ENCODE data around the gene TMEM135. TPM values are rescaled to one million over a fixed set of nuclear protein-coding genes. Genes with fewer than 3 reads are reported as not detected.
A peak's percentile ranks its signal among the peaks of the same experiment; 100 is the strongest.

TMEM135 gene
- total RNA-seq, 1 donor from 2014 or later, result 20.6 TPM

DNA sequence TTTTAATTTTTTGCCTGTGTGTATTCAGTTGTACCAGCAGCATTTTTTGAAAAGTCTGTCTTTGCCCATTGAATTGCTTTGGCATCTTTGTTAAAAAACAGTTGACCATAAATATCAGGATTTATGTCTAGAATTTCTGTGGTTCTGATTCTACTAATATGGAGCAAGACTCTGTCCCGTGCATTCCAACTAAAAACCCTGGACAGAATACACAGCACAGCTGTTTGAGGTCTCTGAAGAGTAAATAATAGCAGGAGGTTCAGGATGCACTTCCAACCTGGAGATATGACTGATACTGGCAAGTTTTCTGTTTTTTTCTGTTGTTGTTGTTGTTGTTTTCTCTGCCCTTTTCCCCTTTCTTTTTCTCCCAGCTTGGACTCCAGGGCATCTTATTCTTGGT lies 141.9 kb downstream of the TMEM135 start:
- TF ChIP-seq, protein P1, sequence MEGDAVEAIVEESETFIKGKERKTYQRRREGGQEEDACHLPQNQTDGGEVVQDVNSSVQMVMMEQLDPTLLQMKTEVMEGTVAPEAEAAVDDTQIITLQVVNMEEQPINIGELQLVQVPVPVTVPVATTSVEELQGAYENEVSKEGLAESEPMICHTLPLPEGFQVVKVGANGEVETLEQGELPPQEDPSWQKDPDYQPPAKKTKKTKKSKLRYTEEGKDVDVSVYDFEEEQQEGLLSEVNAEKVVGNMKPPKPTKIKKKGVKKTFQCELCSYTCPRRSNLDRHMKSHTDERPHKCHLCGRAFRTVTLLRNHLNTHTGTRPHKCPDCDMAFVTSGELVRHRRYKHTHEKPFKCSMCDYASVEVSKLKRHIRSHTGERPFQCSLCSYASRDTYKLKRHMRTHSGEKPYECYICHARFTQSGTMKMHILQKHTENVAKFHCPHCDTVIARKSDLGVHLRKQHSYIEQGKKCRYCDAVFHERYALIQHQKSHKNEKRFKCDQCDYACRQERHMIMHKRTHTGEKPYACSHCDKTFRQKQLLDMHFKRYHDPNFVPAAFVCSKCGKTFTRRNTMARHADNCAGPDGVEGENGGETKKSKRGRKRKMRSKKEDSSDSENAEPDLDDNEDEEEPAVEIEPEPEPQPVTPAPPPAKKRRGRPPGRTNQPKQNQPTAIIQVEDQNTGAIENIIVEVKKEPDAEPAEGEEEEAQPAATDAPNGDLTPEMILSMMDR (IDR thresholded peaks at IDR 0.05; ENCODE audit: insufficient read depth, low read depth, low read length), result no peak
- no peak for TF ChIP-seq EZH2 (IDR thresholded peaks at IDR 0.05; ENCODE audit: insufficient read depth, low read length)
- Histone ChIP-seq H3K4me2 (ENCODE audit: low read length) (no peak overlapping the region), H3K27ac (ENCODE audit: low read depth, low read length) (no peak overlapping the region), H3K36me3 (ENCODE audit: insufficient read depth, low read length) (no peaks in the 10 kb centered on the region), H4K20me1 (ENCODE audit: insufficient read depth, low read length) (no peaks in the 10 kb centered on the region), H3K79me2 (ENCODE audit: insufficient read depth, low read length) (no peaks in the 10 kb centered on the region), H3K4me3 (ENCODE audit: insufficient read depth, low read depth, low read length) (no peak overlapping the region), H3K9me3 (ENCODE audit: insufficient read depth, low read depth, low read length) (no peaks in the 10 kb centered on the region), H2AFZ (ENCODE audit: low read depth, low read length) (no peak overlapping the region), H3K27me3 (ENCODE audit: insufficient read depth, low read length) (no peaks in the 10 kb centered on the region), H3K4me1 (ENCODE audit: insufficient read depth, low read length) (peaks cover 4% of the 10 kb centered on the region), H3K9ac (ENCODE audit: low read length) (no peak overlapping the region)
- no peak overlapping the region for H3K27ac Mint-ChIP-seq (ENCODE audit: unreplicated experiment)
- peaks cover 9% of the 10 kb centered on the region for H3K36me3 Mint-ChIP-seq (ENCODE audit: low read depth, unreplicated experiment)
- no peaks in the 10 kb centered on the region for H3K27me3 Mint-ChIP-seq (ENCODE audit: low read depth, unreplicated experiment)
- FAIRE-seq (no peak), DNase-seq (ENCODE audit: low read depth) (no peak)
- H3K4me1 Mint-ChIP-seq (ENCODE audit: low read depth, unreplicated experiment), result peaks cover 23% of the 10 kb centered on the region
- no peaks in the 10 kb centered on the region for H3K9me3 Mint-ChIP-seq (ENCODE audit: unreplicated experiment)
- no peak overlapping the region for H3K4me3 Mint-ChIP-seq (ENCODE audit: unreplicated experiment)

DNA sequence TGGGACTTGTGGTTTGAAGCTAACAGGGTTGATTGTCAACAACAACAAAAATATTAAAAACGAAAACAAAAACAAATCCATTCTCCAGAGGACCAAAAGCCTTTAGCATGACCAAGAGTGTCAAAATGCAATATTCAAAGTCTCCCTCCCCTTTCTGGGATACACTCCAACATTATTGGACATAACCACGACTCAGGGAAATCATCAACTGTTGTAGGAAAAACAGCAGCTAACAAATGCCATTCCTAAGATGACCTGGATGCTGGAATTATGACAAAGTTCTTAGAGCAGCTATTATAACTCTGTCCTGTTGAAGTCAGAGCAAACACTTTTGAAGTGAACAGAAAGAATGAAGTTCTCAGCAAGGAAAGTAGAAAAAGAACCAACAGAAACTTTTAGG lies 143.0 kb downstream of the TMEM135 start:
- Histone ChIP-seq H3K27me3 (ENCODE audit: insufficient read depth, low read length) (no peaks in the 10 kb centered on the region), H4K20me1 (ENCODE audit: insufficient read depth, low read length) (no peaks in the 10 kb centered on the region), H3K4me1 (ENCODE audit: insufficient read depth, low read length) (peaks cover 4% of the 10 kb centered on the region), H3K79me2 (ENCODE audit: insufficient read depth, low read length) (no peaks in the 10 kb centered on the region), H3K9ac (ENCODE audit: low read length) (no peak overlapping the region), H3K36me3 (ENCODE audit: insufficient read depth, low read length) (no peaks in the 10 kb centered on the region), H3K4me3 (ENCODE audit: insufficient read depth, low read depth, low read length) (no peak overlapping the region), H3K9me3 (ENCODE audit: insufficient read depth, low read depth, low read length) (no peaks in the 10 kb centered on the region), H2AFZ (ENCODE audit: low read depth, low read length) (no peak overlapping the region), H3K4me2 (ENCODE audit: low read length) (no peak overlapping the region), H3K27ac (ENCODE audit: low read depth, low read length) (no peak overlapping the region)
- peaks cover 15% of the 10 kb centered on the region for H3K4me1 Mint-ChIP-seq (ENCODE audit: low read depth, unreplicated experiment)
- H3K27ac Mint-ChIP-seq (ENCODE audit: unreplicated experiment), result peak overlapping the region; percentile 3
- FAIRE-seq (peak; percentile 79), DNase-seq (ENCODE audit: low read depth) (peak; percentile 73)
- TF ChIP-seq, protein P1 (IDR thresholded peaks at IDR 0.05; ENCODE audit: insufficient read depth, low read depth, low read length), result no peak
- no peak for TF ChIP-seq EZH2 (IDR thresholded peaks at IDR 0.05; ENCODE audit: insufficient read depth, low read length)
- peaks cover 9% of the 10 kb centered on the region for H3K36me3 Mint-ChIP-seq (ENCODE audit: low read depth, unreplicated experiment)
- no peak overlapping the region for H3K4me3 Mint-ChIP-seq (ENCODE audit: unreplicated experiment)
- no peaks in the 10 kb centered on the region for H3K9me3 Mint-ChIP-seq (ENCODE audit: unreplicated experiment)
- H3K27me3 Mint-ChIP-seq (ENCODE audit: low read depth, unreplicated experiment), result no peaks in the 10 kb centered on the region

DNA sequence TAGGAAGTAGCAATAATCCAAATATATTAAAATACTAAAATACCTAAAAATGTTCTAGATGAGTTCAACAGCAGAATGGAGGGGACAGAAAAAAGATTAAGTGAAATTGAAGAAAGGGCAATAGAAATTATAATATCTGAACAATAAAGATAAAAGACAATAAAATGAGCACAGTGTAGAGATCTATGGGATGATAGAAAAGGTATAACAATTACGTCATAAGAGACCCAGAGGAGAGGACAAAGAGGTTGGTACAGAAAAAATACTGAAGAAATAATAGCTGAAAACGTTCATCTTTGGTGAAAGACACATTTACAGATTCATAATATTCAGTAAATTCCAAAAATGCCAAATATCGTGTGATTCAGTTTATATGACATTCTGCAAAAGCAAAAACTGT lies 143.4 kb downstream of the TMEM135 start:
- peaks cover 9% of the 10 kb centered on the region for H3K36me3 Mint-ChIP-seq (ENCODE audit: low read depth, unreplicated experiment)
- no peak overlapping the region for H3K4me2 ChIP-seq (ENCODE audit: low read length)
- no peaks in the 10 kb centered on the region for H3K79me2 ChIP-seq (ENCODE audit: insufficient read depth, low read length)
- peaks cover 11% of the 10 kb centered on the region for H3K4me1 Mint-ChIP-seq (ENCODE audit: low read depth, unreplicated experiment)
- no peak overlapping the region for H3K9ac ChIP-seq (ENCODE audit: low read length)
- DNase-seq (ENCODE audit: low read depth), result no peak
- no peaks in the 10 kb centered on the region for H3K27me3 ChIP-seq (ENCODE audit: insufficient read depth, low read length)
- TF ChIP-seq EZH2 (IDR thresholded peaks at IDR 0.05; ENCODE audit: insufficient read depth, low read length), result no peak
- TF ChIP-seq, protein P1 (IDR thresholded peaks at IDR 0.05; ENCODE audit: insufficient read depth, low read depth, low read length), result no peak
- H3K27ac ChIP-seq (ENCODE audit: low read depth, low read length), result no peak overlapping the region
- H3K27ac Mint-ChIP-seq (ENCODE audit: unreplicated experiment), result peak overlapping the region; percentile 3
- no peaks in the 10 kb centered on the region for H4K20me1 ChIP-seq (ENCODE audit: insufficient read depth, low read length)
- H3K9me3 ChIP-seq (ENCODE audit: insufficient read depth, low read depth, low read length), result no peaks in the 10 kb centered on the region
- H3K4me3 Mint-ChIP-seq (ENCODE audit: unreplicated experiment), result no peak overlapping the region
- H2AFZ ChIP-seq (ENCODE audit: low read depth, low read length), result no peak overlapping the region
- no peaks in the 10 kb centered on the region for H3K36me3 ChIP-seq (ENCODE audit: insufficient read depth, low read length)
- H3K27me3 Mint-ChIP-seq (ENCODE audit: low read depth, unreplicated experiment), result no peaks in the 10 kb centered on the region
- no peak for FAIRE-seq
- no peak overlapping the region for H3K4me3 ChIP-seq (ENCODE audit: insufficient read depth, low read depth, low read length)
- peaks cover 1% of the 10 kb centered on the region for H3K4me1 ChIP-seq (ENCODE audit: insufficient read depth, low read length)
- no peaks in the 10 kb centered on the region for H3K9me3 Mint-ChIP-seq (ENCODE audit: unreplicated experiment)
